NCI-H345 treated with DMSO at 0.1 percent for 48 hours (cell line): Measurements from ENCODE around the gene ZNF341.
"Not testable (repeated sequence)": the region's sequence is repeated elsewhere in the genome, so short reads cannot be mapped to it uniquely, and the experiment has no call there.

Source experiments
- DNase-seq: peaks from one replicate; lab custom pipeline; 2025; ENCODE audit not compliant: unreplicated experiment; lab: John Stamatoyannopoulos, UW

The ZNF341 gene

GRCh38 chr20:33731693-33732165 lies at the start of gene ZNF341:
ZNF341 (plus strand) TSS chr20:33731996; CDS start chr20:33732022, 26 bp downstream.
- DNase-seq: peak; percentile 87

- DNase-seq: peak; percentile 76
These were observed 47.1 kb upstream of the ZNF341 start for GRCh38 chr20:33684533-33685327.

- peak; percentile 28 for DNase-seq
These were observed 46.3 kb upstream of the ZNF341 start for GRCh38 chr20:33685328-33686099.

GRCh38 chr20:33686100-33686983 lies 45.5 kb upstream of the ZNF341 start, which contains the start of gene E2F1:
E2F1 (minus strand) TSS chr20:33686385; CDS start chr20:33686264, 121 bp downstream.
- peak; percentile 95 for DNase-seq

GRCh38 chr20:33686984-33687366 lies 44.8 kb upstream of the ZNF341 start:
- no peak for DNase-seq

DNA sequence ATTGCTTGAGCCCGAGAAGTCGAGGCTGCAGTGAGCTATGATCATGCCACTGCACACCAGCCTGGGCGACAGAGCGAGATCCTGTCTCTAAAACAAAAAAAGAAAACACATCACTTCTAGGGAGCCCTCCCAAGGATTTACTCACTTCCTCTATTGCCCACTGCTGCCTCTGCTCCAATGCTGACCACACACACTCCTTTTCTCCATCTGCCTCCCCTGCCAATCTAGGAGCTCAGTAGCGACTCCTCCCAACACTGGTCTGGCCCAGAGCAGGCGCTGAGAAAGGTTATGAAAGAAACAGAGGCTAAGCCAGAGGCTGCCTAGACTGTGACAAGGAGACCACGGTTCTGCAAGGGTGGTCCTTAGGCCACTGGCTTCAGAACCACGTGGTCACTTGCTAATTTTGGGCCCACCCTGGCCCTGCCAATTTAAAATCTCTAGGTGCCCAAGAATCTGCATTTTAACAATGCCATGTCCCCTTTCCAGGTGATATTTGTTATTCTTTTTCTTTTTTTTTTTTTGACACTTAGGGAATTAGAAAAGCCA lies 44.4 kb upstream of the ZNF341 start:
- DNase-seq: no peak

DNA sequence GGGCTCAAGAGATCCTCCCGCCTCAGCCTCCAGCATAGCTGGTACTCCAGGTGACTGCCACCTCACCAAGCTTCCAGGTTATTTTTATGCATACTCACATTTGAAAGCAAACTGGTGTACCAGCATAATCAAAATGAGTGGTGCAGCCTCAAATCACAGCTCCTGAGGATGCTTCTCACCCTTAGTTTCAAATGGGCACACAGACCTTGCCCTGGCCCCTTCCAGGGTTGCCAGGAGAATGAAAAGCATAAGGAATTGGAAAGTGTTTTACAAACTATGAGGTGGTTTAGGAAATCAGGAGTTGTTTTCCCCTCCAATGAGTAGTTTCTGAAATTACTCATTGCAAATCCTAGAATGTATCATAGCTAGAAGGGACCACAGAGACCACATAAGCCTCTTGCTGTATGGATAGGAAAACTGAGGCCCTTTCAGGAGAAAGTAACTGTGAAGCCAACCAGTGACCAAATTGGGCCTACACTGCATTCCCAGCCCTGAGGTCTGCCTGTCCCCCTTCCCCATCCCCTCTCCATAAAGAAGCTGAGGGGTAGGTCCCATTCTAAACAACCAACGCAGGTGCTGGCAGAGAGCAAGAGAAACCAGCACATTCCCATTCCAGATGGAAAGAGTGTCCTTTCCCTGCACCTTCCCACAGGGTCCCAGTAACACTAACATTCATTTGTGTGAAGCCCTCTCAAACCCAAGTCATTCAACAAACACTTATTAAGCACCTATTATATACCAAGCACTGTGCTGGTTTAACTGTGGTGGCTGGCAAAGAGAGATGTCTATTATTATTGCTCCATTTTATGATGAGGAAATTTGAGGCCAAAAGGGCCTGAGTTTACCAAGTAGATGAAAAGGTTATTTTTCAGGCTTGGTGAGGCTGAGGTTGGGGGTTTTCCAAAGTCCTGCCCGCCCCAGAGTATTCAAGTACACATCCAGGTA lies 43.5 kb upstream of the ZNF341 start:
- DNase-seq: no peak

DNA sequence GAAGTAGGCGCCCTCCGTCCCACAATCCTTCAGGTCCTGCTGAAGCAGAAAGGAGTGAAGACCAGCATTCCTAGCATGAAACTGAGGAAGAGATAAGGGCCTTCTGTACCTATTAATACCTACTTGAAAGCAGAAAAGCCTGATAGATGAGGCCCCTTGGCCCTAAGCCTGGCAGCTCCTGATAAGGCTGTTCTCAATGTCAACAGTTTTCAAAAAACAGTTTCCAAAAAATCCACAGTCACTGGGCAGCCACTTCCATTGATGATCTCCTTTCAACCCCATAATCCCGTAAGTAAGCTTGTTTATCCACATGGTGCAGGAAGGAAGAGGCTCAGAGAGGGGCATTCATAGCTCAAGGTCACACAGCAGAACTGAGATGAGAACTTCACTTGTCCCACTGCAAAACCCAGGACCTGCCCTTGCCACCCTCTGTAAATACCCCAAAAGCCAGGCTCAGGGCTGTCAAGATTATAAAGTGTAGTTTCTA lies 42.8 kb upstream of the ZNF341 start:
- no peak for DNase-seq

DNA sequence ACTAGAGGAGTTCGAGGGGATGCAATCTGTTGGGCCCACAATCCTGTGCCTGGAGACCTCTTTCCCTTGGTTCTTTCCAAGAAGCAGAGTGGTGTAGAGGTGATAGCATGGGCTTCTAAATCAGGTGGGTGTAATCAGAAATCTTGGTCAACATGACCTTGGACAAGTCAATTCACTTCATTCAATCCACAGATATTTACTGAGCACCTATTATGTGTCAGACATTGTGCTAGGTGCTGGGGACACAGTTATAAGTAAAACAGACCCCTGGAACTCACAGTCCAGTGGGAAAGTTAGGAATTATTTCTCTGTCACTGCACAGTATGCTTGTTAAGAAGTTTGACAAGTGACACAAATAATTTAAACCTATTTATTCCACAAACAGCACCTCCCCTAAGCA lies 42.3 kb upstream of the ZNF341 start:
- no peak for DNase-seq

GRCh38 chr20:33689973-33690372 lies 41.8 kb upstream of the ZNF341 start:
- no peak for DNase-seq

DNA sequence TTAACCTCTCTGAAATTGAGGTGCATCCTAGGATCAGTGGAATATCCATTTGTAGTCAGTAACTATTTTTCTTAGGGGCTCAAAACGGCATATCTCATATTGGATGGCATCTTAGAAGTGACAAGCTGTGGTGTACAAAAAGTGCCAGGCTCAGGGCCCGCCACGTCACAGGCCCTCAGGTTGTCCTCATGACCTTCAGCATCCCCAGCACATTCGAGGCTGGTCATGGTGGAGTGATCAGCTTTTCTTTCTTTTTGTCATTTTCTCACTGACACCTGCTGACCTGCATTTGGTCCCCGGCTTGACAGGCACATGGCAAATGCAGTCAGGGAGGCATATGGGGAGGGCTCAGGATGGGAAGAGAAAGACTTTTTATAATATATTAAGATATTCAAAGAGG lies 38.5 kb upstream of the ZNF341 start:
- peak; percentile 34 for DNase-seq

DNA sequence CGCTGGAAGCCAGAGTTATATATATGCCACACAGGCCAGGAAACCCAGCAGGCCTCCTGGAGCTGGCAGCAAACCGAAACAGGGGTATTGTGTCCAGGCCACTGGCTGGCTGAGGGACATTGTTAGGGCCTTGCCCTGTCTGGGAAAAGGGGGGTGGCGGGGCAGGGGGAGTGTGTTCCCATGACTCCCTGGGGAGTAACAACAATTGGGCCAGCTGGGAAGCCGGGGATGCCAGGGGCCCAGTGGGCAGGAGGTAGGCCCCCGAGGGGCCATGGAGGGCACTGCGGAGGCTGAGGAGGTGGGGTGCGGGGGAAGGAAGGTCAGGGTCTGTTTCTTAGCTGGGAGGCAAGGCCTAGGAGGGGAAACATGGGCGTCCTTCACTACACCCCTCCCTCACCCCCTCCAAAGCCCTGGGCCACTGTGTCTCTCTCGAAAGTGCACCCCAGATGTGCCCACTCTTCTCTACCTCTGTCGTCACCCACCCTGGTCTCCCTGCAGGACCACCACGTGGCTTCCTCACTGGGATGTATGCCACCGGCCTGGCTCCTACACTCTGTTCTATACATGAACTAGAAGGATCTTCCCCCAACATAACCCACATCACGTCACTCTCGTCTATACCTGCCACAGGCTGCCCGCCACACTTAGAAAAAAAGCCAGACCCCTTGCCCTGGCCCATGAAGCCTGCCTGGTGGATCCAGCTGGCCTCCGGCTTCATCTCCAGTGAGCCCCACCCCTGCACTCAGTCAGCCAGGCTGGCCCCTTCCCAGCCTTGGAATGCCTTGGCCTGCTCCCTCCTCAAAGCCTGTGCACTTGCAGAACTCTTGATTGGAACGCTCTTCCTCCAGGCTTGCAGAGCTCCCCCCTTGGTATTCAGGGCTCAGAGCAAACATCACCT lies 37.8 kb upstream of the ZNF341 start:
- DNase-seq: peak; percentile 71

DNA sequence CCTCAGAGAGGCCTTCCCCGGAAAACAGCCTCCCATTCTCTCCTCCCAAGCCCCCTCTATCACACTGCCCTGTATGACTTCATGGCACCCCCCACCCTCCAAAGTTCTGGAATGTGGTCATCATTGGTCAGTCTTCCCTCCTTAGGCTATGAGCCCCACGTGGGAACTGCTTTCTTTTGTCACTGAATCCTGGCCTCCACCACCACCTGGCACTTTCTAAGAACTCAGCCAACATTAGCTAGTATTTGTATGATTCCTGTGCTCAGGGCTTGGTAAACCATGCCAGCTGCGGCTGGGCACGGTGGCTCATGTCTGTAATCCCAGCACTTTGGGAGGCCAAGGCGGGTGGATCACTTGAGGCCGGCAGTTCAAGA lies 37.2 kb upstream of the ZNF341 start:
- no peak for DNase-seq

GRCh38 chr20:33696448-33696847 lies 35.3 kb upstream of the ZNF341 start:
- DNase-seq: no peak

GRCh38 chr20:33697129-33697528 lies 34.7 kb upstream of the ZNF341 start:
- DNase-seq: no peak

DNA sequence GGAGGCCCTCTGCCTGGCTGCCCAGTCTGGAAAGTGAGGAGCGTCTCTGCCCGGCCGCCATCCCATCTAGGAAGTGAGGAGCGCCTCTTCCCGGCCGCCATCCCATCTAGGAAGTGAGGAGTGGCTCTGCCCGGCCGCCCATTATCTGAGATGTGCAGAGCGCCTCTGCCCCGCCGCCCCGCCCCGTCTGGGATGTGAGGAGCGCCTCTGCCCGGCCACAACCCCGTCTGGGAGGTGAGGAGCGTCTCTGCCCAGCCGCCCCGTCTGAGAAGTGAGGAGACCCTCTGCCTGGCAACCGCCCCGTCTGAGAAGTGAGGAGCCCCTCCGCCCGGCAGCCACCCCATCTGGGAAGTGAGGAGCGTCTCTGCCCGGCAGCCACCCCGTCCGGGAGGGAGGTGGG lies 32.8 kb upstream of the ZNF341 start:
- DNase-seq: not testable (repeated sequence)

DNA sequence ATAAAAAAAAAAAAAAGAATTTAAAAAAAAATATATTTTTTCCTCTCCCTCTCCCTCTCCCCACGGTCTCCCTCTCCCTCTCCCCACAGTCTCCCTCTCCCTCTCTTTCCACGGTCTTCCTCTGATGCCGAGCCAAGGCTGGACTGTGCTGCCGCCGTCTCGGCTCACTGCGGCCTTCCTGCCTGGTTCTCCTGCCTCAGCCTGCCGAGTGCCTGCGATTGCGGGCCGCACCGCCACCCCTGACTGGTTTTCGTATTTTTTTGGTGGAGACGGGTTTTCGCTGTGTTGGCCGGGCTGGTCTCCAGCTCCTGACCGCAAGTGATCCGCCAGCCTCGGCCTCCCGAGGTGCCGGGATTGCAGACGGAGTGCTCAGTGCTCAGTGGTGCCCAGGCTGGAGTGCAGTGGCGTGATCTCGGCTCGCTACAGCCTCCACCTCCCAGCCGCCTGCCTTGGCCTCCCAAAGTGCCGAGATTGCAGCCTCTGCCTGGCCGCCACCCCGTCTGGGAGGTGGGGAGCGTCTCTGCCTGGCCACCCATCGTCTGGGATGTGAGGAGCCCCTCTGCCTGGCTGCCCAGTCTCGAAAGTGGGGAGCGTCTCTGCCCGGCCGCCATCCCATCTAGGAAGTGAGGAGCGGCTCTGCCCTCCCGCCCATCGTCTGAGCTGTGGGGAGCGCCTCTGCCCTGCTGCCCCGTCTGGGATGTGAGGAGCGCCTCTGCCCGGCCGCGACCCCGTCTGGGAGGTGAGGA lies 30.9 kb upstream of the ZNF341 start:
- DNase-seq: not testable (repeated sequence)
